NOMO-1 (cell line): ENCODE measurements around the gene HS3ST4.
"Not testable (repeated sequence)": the region's sequence is repeated elsewhere in the genome, so short reads cannot be mapped to it uniquely, and the experiment has no call there.

Experiments used
- DNase-seq, 2 experiments: peaks; one replicate each; lab custom pipeline; 2025; ENCODE audit not compliant: unreplicated experiment in 2 of 2; lab: John Stamatoyannopoulos, UW

Gene HS3ST4

GRCh38 chr16:26071101-26071866, 379.5 kb downstream of the HS3ST4 start:
- DNase-seq, result no peak

DNA sequence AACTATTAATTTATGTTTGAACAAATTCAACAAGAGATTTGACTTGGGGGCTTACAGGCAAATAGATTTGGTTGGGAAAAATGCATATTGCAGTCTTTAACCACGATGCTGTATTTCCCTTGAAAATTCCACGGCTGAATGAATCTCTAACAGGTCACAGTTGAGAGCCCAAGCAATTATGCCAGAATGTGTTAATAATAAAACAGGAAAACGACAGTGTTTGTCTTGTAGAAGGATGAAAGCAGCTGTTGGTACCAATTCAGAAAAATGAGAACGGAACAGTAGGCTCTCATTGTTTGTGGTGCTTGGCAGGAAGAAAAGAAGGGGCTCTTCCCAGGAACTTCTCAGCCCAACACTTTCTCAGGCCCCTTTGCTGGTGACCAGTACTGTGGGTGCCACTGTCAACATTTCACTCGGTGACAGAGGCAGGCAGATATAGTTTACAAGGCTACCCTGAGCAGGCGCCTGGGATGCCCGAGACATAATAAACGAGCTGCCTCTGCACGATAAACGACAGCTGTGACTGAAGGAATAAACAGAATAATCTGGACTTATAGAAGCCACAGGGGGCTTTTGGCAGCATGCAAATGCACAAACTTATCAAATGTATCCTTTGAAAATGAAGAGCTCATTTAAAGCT, 387.1 kb downstream of the HS3ST4 start:
- DNase-seq, result no peak

- no peak for DNase-seq
Observed at GRCh38 chr16:26087091-26087490, 395.3 kb downstream of the HS3ST4 start.

- no peak for DNase-seq
Observed at GRCh38 chr16:26091511-26091910, 399.8 kb downstream of the HS3ST4 start.

GRCh38 chr16:26098206-26098605, 406.4 kb downstream of the HS3ST4 start:
- not testable (repeated sequence) for DNase-seq

- DNase-seq, result no peak
Observed at GRCh38 chr16:26102369-26102768, 410.6 kb downstream of the HS3ST4 start.

GRCh38 chr16:26108836-26109505, 417.2 kb downstream of the HS3ST4 start:
- no peak for DNase-seq

DNA sequence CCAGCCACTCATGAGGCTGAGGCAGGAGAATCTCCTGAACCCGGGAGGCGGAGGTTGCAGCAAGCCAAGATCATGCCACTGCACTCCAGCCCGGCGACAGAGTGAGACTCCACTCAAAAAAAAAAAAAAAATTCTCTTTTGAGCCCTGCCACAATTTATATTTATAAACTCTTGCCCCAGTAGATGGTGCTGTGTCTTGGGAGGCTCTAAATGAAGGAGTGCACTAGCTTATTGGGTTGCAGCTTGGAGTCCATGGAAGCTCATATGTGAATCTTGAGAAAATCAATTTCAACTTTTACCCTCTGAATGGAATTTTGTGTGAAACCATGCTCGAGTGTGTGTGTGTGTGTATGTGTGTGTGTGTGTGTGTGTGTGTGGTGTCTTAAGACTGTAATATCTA, 420.1 kb downstream of the HS3ST4 start:
- DNase-seq, result no peak

- no peak for DNase-seq
Observed at GRCh38 chr16:26118575-26118974, 426.8 kb downstream of the HS3ST4 start.

DNA sequence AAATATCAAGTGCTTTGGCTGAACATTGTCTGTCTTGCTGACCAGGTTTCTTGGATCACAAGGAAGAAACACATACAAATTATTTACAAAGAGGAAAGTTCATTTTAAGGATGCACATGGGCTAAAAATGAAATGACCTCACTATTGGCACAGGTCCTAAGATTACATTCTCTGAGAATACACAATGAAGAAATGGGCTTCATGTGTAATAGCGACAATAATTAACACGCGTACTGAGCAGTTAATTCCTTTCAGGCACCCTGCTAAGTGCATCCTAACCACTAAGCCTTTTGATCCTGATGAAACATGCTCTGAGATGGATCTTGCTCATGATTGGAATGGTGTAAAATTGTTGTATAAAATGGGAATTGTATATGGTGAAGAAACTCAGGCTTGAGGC, 429.0 kb downstream of the HS3ST4 start:
- no peak for DNase-seq

DNA sequence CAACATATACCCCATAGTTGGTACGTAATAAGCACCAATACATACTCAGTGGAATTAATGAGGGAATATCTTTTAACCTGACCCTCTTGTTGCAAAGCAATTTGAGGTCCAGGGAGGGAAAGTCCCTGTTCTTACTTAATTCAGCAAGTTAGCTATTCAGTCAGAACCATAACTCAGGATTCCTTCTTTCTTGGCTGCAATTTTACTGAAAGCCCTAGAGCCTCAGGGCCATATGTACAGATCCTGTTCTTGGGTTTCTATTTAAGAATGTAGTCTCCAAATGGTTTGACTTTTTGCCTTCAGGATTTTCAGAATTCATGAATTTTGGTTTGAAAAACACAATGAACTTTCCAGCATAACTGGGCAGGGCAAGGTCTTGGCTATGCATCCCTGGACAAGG, 436.5 kb downstream of the HS3ST4 start:
- no peak for DNase-seq

- no peak for DNase-seq
Observed at GRCh38 chr16:26129997-26130396, 438.2 kb downstream of the HS3ST4 start.

DNA sequence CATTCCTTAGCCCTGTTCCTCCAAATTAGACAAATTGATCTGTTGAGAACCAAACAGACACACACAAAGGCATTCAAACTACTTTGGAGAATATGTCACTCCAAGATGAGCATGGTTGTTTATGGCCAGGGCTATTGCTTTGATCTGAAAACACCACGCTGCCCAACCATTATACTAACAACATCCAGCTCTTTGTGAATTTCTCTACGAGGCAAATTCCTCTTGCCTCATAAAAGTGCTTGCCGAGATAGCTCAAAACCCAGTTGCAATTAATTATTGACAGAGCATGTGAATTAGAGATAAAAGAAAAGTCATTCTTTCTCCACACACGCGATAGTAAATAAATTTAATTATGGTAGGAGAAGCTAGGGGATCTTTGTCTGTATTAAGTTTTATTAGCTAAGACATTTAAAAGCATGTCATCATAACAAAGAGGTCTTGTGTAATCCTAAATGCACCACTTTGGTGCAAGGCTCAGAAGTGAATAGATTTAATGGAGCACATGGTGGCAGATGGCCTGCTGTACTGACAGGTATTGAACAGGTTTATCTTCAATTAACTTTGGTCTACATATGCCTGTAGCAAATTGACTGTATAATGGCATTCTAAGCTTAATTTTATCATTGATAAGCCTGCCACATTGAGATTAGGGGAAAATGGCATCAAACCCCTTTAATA, 441.8 kb downstream of the HS3ST4 start:
- DNase-seq, result no peak

DNA sequence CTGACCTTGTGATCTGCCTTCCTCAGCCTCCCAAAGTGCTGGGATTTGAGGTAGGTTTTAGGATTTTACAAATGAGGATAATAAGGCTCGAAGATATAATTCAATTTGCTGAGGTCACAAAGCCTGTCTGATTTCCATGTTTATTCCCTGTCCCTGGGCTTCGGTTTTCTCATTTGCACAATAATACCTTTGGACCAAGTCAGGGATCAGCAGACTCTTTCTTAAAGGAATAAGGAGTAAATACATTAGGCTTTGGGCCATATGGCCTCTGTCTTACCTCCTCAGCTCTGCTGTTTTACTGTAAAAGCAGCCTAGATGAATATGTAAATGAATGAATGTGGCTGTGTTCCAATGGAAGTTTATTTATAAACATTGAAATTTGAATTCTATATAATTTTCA, 442.8 kb downstream of the HS3ST4 start:
- no peak for DNase-seq

DNA sequence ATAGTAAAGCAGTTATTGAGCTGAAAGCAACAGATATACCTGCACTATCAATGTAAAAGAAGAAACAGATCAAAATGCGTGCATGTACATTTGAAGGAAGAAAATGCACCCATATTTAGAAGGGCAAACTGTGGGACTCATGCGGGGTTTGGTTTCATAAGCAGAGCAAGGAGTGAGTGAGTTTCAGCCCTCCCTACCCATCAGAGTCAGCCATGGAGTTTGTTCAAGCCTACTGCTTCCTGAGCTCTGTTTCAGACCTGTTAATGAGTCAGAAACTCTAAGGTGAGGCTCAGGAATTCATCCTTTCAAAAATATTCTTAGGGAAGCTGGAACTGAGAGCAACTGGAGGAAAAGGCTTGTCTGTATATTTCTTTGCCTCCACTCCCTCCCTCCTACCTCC, 446.2 kb downstream of the HS3ST4 start:
- no peak for DNase-seq

GRCh38 chr16:26139091-26139490, 447.3 kb downstream of the HS3ST4 start:
- DNase-seq, result no peak

DNA sequence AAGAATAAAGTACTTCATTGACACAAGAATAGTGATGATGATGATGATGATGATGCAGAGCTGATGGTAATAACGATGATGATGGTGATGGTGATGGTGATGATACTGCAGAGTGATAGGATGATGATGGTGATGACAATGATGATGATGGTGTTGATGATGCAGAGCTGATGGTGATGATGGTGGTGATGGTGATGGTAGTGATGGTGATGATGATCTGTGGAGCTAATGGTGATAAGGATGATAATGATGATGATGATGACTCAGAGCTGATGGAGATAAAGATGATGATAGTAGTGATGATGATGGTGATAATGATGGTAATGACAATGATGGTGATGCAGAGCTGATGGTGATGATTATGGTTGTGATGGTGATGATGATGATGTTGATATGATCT, 448.1 kb downstream of the HS3ST4 start:
- no peak for DNase-seq

DNA sequence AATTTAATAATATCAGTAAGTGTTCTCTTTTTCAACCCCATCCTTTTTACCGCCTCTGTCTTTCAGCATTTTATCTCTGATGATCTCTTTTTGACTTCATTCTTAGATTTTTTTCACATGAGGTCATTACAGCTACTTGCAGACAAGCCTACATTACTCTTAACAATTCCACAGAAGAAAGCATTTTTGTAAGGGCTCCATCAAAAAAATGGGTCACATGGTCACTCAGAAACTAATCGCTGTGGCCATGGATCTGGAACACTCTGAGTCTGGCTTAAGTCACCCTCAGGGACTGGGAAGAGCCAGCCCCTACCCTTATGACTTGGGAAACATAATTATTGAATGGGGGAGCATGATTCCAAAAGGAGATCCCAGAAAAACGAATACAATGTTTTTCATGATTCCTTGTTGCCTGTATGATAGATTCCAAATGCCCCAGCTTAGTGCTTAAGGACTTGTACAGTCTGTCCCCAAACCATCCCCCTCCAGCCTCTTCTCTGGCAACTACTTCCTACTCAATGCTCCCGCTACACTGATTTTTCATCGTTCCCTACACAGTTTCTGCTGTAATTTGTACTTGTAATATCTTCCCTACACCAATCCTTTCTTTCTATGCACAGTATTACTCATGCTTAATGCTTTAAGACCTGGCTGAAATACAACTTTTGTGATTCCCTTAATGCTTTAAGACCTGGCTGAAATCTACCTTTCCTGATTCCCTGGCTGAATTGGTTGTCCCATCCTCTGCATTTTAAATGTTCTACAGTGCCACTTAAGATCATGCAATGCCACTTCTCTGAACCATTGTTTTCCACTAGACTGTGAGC, 457.8 kb downstream of the HS3ST4 start:
- DNase-seq, result no peak

- DNase-seq, result no peak
Observed at GRCh38 chr16:26155221-26155620, 463.5 kb downstream of the HS3ST4 start.

- DNase-seq, result no peak
Observed at GRCh38 chr16:26157319-26157718, 465.6 kb downstream of the HS3ST4 start.
